LHCN-M2 (cell line): ENCODE measurements around the gene MBNL2. TPM values are rescaled to one million over a fixed set of nuclear protein-coding genes. Genes with fewer than 3 reads are reported as not detected.

Experiments used
- DNase-seq: peaks from one replicate; pipeline ENCODE4 v3.0.0-alpha.2; 2012; ENCODE audit warnings: low read depth
- total RNA-seq: library from RNA; depleted of rRNA; stranded (reverse); fragments of >200 nt; gene quantifications from 2 replicates; pipeline ENCODE4 v1.2.3, GENCODE V29; 2014

Gene MBNL2
- total RNA-seq, 1 experiment from 2014 or later = 24.4 TPM

- peak; percentile 50 for DNase-seq
Observed at GRCh38 chr13:97322740-97323342, 100.7 kb downstream of the MBNL2 start.

- no peak for DNase-seq
Observed at GRCh38 chr13:97324115-97324514, 102.0 kb downstream of the MBNL2 start.

DNA sequence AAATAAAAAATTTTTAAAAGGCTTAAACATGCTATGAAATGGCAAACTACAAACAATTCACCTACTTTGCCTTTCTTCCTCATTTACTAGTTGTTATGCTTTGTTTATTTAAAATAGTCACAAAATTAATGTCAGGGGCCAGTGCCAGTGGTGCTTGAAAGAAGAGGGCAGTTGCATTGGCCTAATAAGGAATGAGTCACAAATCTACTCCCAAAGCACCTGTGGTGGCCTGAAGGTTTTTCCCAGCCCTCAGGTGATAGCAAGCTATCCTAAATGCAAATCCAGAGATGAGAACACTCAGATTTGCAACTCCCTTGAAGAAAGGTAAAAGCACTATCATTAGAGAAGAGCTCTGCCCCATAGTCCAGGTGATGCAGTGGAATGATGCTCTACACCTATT, 103.6 kb downstream of the MBNL2 start:
- DNase-seq = no peak

GRCh38 chr13:97327086-97327485, 105.0 kb downstream of the MBNL2 start:
- no peak for DNase-seq

DNA sequence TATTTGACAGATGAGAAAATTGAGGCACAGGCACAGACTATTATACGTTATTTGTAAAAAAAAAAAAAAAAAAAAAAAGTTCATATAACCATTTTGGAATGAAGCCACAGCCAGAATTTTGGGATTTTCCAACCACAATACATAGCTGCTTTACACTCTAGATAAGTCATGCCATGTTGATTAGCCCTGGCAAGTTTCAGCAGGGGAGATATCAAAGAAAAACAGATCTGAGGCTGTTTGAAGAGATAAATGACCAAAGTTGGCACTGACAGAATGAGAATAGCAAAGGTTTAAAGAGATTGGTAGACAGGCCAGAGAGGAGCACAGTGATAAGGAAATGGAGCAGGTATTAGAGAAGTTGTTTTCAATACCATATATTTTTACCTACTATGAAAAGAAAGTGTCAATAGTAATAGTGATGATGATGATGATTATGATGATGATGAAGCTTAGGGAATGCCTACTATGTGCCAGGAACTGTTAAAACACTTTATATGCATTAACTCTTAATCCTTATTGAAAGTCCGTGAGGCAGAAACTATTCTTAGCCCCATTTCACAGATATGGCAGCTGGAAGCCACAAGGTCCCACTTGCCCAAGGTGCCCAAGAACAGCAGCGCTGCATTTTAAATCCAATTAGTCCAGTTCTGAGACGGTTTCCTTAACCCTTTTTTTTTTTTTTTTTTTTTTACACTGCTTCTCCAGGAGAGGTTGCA, 105.5 kb downstream of the MBNL2 start:
- DNase-seq = no peak

DNA sequence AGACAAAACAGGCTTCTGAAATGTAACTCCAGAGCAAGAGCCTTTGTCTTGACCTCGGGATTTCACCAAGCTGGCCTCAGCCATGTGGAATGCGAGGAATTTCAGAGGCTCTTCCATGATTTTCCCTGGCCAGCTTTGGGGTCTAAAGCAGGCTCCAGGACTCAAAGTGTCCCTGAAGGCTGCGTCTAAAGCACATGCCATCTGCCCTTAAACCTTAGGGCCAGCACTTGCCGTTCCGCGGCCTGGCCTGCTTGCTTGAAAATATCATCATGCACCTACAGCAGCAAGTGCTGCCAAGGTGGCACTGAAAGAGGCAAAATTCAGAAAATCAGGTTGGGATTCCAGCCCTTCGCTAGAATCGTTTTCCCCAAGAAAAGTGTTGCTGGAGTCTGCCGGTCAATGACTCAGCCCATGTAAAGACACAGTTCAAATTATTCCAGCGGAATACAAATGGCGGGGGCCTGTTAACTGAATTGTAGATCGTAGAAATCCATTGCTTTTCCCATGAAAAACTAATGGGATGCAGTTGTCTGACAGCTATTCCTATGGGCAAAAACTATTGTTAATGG, 106.2 kb downstream of the MBNL2 start:
- DNase-seq = peak; percentile 75

- DNase-seq = no peak
Observed at GRCh38 chr13:97329331-97329730, 107.2 kb downstream of the MBNL2 start.

DNA sequence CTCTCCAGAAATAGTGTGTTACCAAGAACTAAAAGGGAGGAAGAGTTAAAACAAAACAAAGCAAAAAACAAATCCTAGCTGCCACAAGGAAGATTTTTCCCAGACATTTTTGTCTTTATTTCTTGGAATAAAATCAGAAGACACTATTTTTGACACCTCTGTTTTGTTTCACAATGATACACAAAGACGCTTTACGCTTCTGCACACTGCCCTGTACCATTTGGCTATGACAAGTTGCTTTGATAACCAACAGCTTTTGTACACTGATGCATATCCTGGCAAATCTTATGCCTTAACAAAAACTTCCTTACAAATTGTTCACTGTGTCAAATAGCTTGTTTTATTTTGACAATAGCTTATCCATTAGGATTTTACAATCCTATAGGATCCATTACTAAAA, 108.3 kb downstream of the MBNL2 start:
- DNase-seq = no peak

DNA sequence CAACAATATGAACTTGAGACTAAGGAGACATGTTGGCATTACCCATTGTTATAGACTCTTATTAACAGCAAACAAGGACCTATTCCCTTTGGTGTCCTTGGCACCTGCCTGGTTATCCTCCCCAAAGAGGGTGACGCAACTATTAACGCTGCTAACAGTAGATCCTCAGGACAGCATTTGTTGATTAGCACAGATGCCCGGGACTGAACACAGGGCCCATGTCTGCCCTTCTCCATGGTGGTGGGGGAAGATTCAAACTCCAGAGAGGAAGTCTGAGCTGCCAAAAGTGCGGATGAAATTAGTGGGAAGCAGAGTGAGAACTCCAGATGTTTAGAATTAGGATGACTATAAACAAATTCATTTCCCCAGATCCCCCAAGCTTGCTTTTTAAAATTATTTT, 110.6 kb downstream of the MBNL2 start:
- no peak for DNase-seq

GRCh38 chr13:97333983-97334382, 111.8 kb downstream of the MBNL2 start:
- DNase-seq = no peak

DNA sequence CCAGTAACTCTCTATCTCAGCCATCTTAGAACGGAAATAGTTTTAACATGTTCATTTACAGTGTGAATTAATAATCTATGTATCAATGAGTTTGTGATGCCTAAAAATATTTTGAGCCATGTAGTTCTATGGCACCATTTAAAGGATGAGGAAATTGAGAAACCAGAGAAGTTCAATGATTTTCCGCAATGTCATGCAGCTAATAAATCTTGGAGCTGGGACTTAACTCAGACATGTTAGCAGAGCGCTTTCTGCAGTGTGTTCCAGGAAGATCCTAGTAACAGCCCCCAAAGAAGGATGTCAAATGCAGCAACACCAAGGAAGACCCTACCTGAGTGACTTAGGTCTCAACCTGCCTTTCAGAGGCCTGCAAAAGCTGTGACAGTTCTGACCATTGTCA, 112.6 kb downstream of the MBNL2 start:
- no peak for DNase-seq

- no peak for DNase-seq
Observed at GRCh38 chr13:97335488-97336134, 113.5 kb downstream of the MBNL2 start.

- DNase-seq = no peak
Observed at GRCh38 chr13:97337985-97338499, 115.9 kb downstream of the MBNL2 start.

DNA sequence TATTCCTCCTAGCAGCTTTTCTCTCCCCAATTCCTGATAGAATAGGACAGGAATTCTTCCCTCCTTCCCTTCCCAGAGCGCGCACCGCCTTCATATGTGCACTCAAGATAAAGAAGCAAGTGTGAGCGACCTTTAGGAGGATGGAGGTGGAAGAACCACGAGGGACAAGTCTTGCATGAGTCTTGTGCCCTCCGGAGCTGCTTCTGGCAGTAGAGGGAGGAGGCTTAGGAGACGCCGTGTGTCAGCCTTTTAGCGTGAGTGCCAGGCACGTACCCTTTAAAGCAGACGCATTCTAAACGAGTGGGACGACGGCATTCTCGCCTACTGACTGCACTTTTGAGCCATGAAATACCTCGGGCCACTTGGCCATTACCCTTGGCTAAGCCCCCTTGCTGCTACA, 116.4 kb downstream of the MBNL2 start:
- no peak for DNase-seq

- peak; percentile 74 for DNase-seq
Observed at GRCh38 chr13:97339019-97339987, 117.2 kb downstream of the MBNL2 start.

GRCh38 chr13:97339988-97340749, 118.0 kb downstream of the MBNL2 start:
- DNase-seq = no peak

- no peak for DNase-seq
Observed at GRCh38 chr13:97341135-97341534, 119.0 kb downstream of the MBNL2 start.

DNA sequence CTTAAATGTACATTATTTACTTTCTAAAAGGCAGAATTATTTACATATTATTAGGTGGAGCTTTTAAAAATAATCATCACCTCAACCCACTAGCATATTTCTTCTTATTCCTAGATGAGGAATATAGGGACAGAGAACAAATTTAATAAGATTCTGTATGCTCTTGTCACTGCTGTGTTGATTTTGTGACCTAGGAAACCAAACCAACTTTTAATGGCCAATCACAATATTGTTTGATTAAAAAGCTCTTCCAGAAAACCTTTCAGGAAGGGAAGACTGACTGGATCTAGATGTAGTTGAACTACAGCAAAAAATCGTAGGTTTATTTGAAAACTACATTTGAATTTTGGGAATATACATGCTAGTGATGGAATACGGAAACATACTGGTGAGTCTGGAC, 120.0 kb downstream of the MBNL2 start:
- DNase-seq = no peak

DNA sequence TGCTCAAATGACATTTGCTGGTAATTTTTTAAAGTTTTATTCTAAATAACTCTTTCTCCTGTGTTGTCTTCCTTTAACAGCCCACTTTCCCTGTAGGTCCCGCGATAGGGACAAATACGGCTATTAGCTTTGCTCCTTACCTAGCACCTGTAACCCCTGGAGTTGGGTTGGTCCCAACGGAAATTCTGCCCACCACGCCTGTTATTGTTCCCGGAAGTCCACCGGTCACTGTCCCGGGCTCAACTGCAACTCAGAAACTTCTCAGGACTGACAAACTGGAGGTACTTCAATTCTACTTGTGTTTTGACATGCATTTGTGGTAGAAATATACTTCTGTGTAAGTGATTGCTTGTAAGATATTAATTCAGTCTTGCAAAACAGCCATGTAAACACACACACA, 120.8 kb downstream of the MBNL2 start:
- DNase-seq = no peak
